Gastroesophageal sphincter (tissue), 3 donors: Measurements from ENCODE around the gene BEND5.

Experiments used
- CTCF ChIP-seq, 4 experiments: fragments of 200-600 bp in 2 of 4; fragments of 450-650 bp in 2 of 4; sonication (generic) in 1 of 4; IDR thresholded peaks; one replicate each; pipeline ENCODE4 v1.5.1; 2017 to 2019; ENCODE audit warnings: antibody characterized with exemption in 4 of 4, mild to moderate bottlenecking in 2 of 4, moderate library complexity in 2 of 4
- EP300 ChIP-seq: sonication (generic); formaldehyde crosslinking; IDR thresholded peaks from one replicate; pipeline ENCODE4 v1.6.1; 2017; ENCODE audit warnings: antibody characterized with exemption, mild to moderate bottlenecking

GRCh38 chr1:48746906-48747305 is 29.8 kb downstream of the BEND5 start:
- no peak for TF ChIP-seq CTCF (IDR thresholded peaks at IDR 0.05)
- no peak for TF ChIP-seq EP300
